HepG2 (cell line): Measurements from ENCODE around the gene CHP1. TPM values are rescaled to one million over a fixed set of nuclear protein-coding genes. Genes with fewer than 3 reads are reported as not detected.

Experiments
- CCAR2 ChIP-seq: fragments of 200-400 bp; formaldehyde crosslinking; optimal IDR thresholded peaks from 2 replicates; pipeline ENCODE3; 2018; ENCODE audit warnings: low read depth, mild to moderate bottlenecking, low read length, moderate library complexity
- CEBPB ChIP-seq: IDR thresholded peaks from 2 replicates; pipeline ENCODE4 v1.6.1; 2011; ENCODE audit warnings: low read depth, low read length, improper control_type of control experiment, borderline replicate concordance
- ERF ChIP-seq: IDR thresholded peaks from 2 replicates; pipeline ENCODE4 v1.6.1; 2018; ENCODE audit warnings: missing biosample characterization, missing genetic modification reagents
- ESRRA ChIP-seq: sonication (generic); formaldehyde crosslinking; IDR thresholded peaks from 2 replicates; pipeline ENCODE4 v1.5.1; 2020; ENCODE audit warnings: mild to moderate bottlenecking, low read depth, missing genetic modification reagents
- FOSL1 ChIP-seq: sonication (generic); formaldehyde crosslinking; IDR thresholded peaks from 2 replicates; pipeline ENCODE4 v1.9.0; 2021; ENCODE audit warnings: missing genetic modification reagents, borderline replicate concordance
- FOXK2 ChIP-seq: fragments of 450-650 bp; IDR thresholded peaks from 2 replicates; pipeline ENCODE4 v1.6.1; 2016
- GATAD1 ChIP-seq: IDR thresholded peaks from 2 replicates; pipeline ENCODE4 v1.6.1; 2016; ENCODE audit warnings: missing genetic modification reagents, missing compliant biosample characterization
- HES4 ChIP-seq: sonication (generic); formaldehyde crosslinking; IDR thresholded peaks from 2 replicates; pipeline ENCODE4 v1.9.0; 2021; ENCODE audit warnings: mild to moderate bottlenecking, missing genetic modification reagents, borderline replicate concordance
- HIVEP1 ChIP-seq: sonication (generic); formaldehyde crosslinking; IDR thresholded peaks from 2 replicates; pipeline ENCODE4 v1.4.0; 2020; ENCODE audit warnings: mild to moderate bottlenecking, missing genetic modification reagents
- KMT2A ChIP-seq: sonication (generic); formaldehyde crosslinking; IDR thresholded peaks from 2 replicates; pipeline ENCODE4 v1.4.0; 2020; ENCODE audit warnings: missing genetic modification reagents
- MBD4 ChIP-seq: IDR thresholded peaks from 2 replicates; pipeline ENCODE4 v1.6.1; 2012; ENCODE audit warnings: low read length, inconsistent platforms, borderline replicate concordance
- MYNN ChIP-seq: sonication (generic); formaldehyde crosslinking; IDR thresholded peaks from 2 replicates; pipeline ENCODE4 v1.4.0; 2020; ENCODE audit warnings: mild to moderate bottlenecking, low read depth, missing genetic modification reagents
- NONO ChIP-seq, 2 experiments: fragments of 450-650 bp in 1 of 2; sonication (generic) in 1 of 2; formaldehyde crosslinking in 1 of 2; IDR thresholded peaks in 1 of 2; conservative IDR thresholded peaks in 1 of 2; 2 replicates each; pipeline versions ENCODE4 v1.6.1 to v1.8.0; 2017 to 2022; ENCODE audit warnings: mild to moderate bottlenecking in 1 of 2, missing genetic modification reagents in 1 of 2, moderate library complexity in 1 of 2
- THAP11 ChIP-seq: IDR thresholded peaks from 2 replicates; pipeline ENCODE4 v1.6.1; 2016; ENCODE audit warnings: missing biosample characterization, missing genetic modification reagents
- ZNF282 ChIP-seq: fragments of 450-650 bp; IDR thresholded peaks from 2 replicates; pipeline ENCODE4 v1.6.1; 2018; ENCODE audit not compliant: partially characterized antibody
- ZNF382 ChIP-seq: sonication (generic); formaldehyde crosslinking; IDR thresholded peaks from 2 replicates; pipeline ENCODE4 v1.5.0; 2020; ENCODE audit warnings: missing genetic modification reagents, mild to moderate bottlenecking, borderline replicate concordance
- ZNF552 ChIP-seq: sonication (generic); formaldehyde crosslinking; IDR thresholded peaks from 2 replicates; pipeline ENCODE4 v1.9.0; 2022; ENCODE audit warnings: missing genetic modification reagents, mild to moderate bottlenecking, borderline replicate concordance
- ZNF577 ChIP-seq: sonication (generic); formaldehyde crosslinking; IDR thresholded peaks from 2 replicates; pipeline ENCODE4 v1.4.0; 2020; ENCODE audit warnings: mild to moderate bottlenecking, low read depth, missing genetic modification reagents, borderline replicate concordance
- ZNF616 ChIP-seq: sonication (generic); formaldehyde crosslinking; IDR thresholded peaks from 2 replicates; pipeline ENCODE4 v1.5.0; 2020; ENCODE audit warnings: low read depth, mild to moderate bottlenecking, missing genetic modification reagents
- ZNF713 ChIP-seq: sonication (generic); formaldehyde crosslinking; IDR thresholded peaks from 2 replicates; pipeline ENCODE4 v1.4.0; 2020; ENCODE audit warnings: mild to moderate bottlenecking, missing genetic modification reagents
- ZNF724P ChIP-seq: sonication (generic); formaldehyde crosslinking; IDR thresholded peaks from 2 replicates; pipeline ENCODE4 v1.8.0; 2022; ENCODE audit warnings: missing genetic modification reagents, borderline replicate concordance
- ZNF780A ChIP-seq: sonication (generic); formaldehyde crosslinking; IDR thresholded peaks from 2 replicates; pipeline ENCODE4 v1.8.0; 2022; ENCODE audit warnings: mild to moderate bottlenecking, missing genetic modification reagents, moderate library complexity
- ZSCAN29 ChIP-seq: sonication (generic); formaldehyde crosslinking; conservative IDR thresholded peaks from 2 replicates; pipeline ENCODE4 v1.4.0; 2020; ENCODE audit warnings: mild to moderate bottlenecking, missing genetic modification reagents
- polyA plus RNA-seq, 8 experiments: library from polyadenylated mRNA; depleted of rRNA in 3 of 8; stranded (reverse) in 7 of 8; unstranded in 1 of 8; fragments of >200 nt; fragmentation: Illumina TruSeq in 4 of 8; extraction: Trizol in 4 of 8; gene quantifications; 2 replicates each; pipeline versions ENCODE4 v1.2.1 to v1.2.3, GENCODE V29; 2011 to 2016; ENCODE audit warnings: low read depth in 4 of 8, missing spikeins in 1 of 8, mixed read lengths in 1 of 8; ENCODE audit not compliant: insufficient read depth in 1 of 8
- total RNA-seq, 5 experiments: library from RNA; depleted of rRNA; stranded (reverse); fragments of >200 nt; fragmentation: Illumina TruSeq; extraction: Trizol; gene quantifications; 2 replicates each; pipeline ENCODE4 v1.2.3, GENCODE V29; 2016; ENCODE audit warnings: low read depth in 1 of 5
- TF ChIP-seq, protein P1 (sequence below): sonication (generic); formaldehyde crosslinking; IDR thresholded peaks from 2 replicates; pipeline ENCODE4 v1.9.0; 2021; ENCODE audit warnings: missing genetic modification reagents, borderline replicate concordance
- TF ChIP-seq, protein P2 (sequence below): sonication (generic); formaldehyde crosslinking; IDR thresholded peaks from 2 replicates; pipeline ENCODE4 v1.8.0; 2022; ENCODE audit warnings: mild to moderate bottlenecking, missing genetic modification reagents, moderate library complexity
- TF ChIP-seq, protein P3 (sequence below): sonication (generic); formaldehyde crosslinking; IDR thresholded peaks from 2 replicates; pipeline ENCODE4 v1.4.0; 2020; ENCODE audit warnings: missing genetic modification reagents
- TF ChIP-seq, protein P4 (sequence below): sonication (generic); formaldehyde crosslinking; IDR thresholded peaks from 2 replicates; pipeline ENCODE4 v1.8.1; 2023; ENCODE audit warnings: mild to moderate bottlenecking, inconsistent platforms, moderate library complexity, missing genetic modification reagents, borderline replicate concordance

Gene CHP1
- total and polyA plus RNA-seq, 2 of the 13 experiments (the other 11 are each of a cell fraction or from before 2014, with no cell fraction given): 49.6 to 76.4 TPM

DNA sequence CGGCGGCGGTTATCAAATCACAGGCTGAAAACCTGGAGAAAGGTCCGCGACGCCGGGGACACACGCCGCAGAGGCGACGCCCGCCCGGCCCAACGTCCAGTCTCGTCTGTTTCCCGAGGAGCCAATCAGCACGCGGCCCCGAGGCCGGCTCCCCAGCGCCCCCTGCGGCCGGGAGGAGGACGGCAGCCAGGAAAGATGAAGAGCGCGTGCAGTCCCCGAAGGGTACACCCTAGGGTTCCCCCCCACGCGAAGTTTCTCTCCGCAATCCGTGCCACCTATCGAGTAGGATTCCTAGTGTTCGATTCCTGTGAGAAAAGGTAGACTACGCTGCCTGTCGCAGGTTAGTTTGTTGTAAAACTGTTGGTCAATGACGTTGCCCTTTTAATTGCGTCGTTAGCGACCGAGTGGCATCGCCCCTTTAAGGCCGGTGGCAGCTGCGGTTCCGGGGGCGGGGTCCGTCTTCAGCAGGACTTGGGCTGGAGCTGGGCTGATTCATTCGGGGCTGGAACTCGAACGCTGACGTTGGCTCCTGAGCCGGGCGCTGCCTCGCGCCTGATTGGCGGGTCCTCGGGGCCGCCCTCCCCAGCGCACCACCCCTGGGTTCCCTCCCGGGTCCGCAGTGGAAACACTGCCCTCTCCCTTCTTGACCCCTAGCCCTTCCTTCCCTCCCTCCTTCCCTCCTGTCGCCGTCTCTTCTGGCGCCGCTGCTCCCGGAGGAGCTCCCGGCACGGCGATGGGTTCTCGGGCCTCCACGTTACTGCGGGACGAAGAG lies at the start of gene CHP1, which contains the start of gene EXD1 (continued):
- TF ChIP-seq ZNF780A (no peak; the same call in 1 of the 2 replicates), NONO (IDR thresholded peaks at IDR 0.05) (no peak), NONO (CRISPR knock-in tag; conservative IDR thresholded peaks at IDR 0.05) (peak; percentile 70), MBD4 (no peak), CCAR2 (no peak), ESRRA (peak; percentile 33; the same call in 1 of the 2 replicates), HES4 (CRISPR knock-in tag) (peak; percentile 100), ERF (CRISPR knock-in tag) (peak; percentile 84), FOXK2 (no peak), GATAD1 (CRISPR knock-in tag) (peak; percentile 86), ZNF724P (peak; percentile 77; the same call in 1 of the 2 replicates), CEBPB (no peak), ZNF713 (CRISPR knock-in tag) (no peak; the same call in 1 of the 2 replicates), ZNF282 (no peak), MYNN (CRISPR knock-in tag) (peak; percentile 79), ZNF577 (CRISPR knock-in tag) (no peak), ZNF382 (CRISPR knock-in tag) (no peak), ZSCAN29 (peak; percentile 72), KMT2A (CRISPR knock-in tag) (peak; percentile 81), HIVEP1 (CRISPR knock-in tag) (peak; percentile 88), ZNF552 (CRISPR knock-in tag) (peak; percentile 79), FOSL1 (no peak; the same call in 1 of the 2 replicates), ZNF616 (CRISPR knock-in tag) (no peak; the same call in 1 of the 2 replicates), THAP11 (CRISPR knock-in tag) (peak; percentile 81)
- TF ChIP-seq, protein P1, sequence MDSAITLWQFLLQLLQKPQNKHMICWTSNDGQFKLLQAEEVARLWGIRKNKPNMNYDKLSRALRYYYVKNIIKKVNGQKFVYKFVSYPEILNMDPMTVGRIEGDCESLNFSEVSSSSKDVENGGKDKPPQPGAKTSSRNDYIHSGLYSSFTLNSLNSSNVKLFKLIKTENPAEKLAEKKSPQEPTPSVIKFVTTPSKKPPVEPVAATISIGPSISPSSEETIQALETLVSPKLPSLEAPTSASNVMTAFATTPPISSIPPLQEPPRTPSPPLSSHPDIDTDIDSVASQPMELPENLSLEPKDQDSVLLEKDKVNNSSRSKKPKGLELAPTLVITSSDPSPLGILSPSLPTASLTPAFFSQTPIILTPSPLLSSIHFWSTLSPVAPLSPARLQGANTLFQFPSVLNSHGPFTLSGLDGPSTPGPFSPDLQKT (CRISPR knock-in tag): no peak; the same call in 1 of the 2 replicates
- TF ChIP-seq, protein P2, sequence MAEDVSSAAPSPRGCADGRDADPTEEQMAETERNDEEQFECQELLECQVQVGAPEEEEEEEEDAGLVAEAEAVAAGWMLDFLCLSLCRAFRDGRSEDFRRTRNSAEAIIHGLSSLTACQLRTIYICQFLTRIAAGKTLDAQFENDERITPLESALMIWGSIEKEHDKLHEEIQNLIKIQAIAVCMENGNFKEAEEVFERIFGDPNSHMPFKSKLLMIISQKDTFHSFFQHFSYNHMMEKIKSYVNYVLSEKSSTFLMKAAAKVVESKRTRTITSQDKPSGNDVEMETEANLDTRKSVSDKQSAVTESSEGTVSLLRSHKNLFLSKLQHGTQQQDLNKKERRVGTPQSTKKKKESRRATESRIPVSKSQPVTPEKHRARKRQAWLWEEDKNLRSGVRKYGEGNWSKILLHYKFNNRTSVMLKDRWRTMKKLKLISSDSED (CRISPR knock-in tag): no peak
- TF ChIP-seq, protein P3, sequence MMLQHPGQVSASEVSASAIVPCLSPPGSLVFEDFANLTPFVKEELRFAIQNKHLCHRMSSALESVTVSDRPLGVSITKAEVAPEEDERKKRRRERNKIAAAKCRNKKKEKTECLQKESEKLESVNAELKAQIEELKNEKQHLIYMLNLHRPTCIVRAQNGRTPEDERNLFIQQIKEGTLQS (CRISPR knock-in tag): peak; percentile 21
- TF ChIP-seq, protein P4, sequence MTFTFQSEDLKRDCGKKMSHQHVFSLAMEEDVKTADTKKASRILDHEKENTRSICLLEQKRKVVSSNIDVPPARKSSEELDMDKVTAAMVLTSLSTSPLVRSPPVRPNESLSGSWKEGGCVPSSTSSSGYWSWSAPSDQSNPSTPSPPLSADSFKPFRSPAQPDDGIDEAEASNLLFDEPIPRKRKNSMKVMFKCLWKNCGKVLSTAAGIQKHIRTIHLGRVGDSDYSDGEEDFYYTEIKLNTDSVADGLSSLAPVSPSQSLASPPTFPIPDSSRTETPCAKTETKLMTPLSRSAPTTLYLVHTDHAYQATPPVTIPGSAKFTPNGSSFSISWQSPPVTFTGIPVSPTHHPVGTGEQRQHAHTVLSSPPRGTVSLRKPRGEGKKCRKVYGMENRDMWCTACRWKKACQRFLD: no peak; the same call in none of the 2 replicates
